GM12878 (cell line): Measurements from ENCODE around the gene VPS25. TPM values are rescaled to one million over a fixed set of nuclear protein-coding genes. Genes with fewer than 3 reads are reported as not detected.

Source experiments
- ATAC-seq: fragments of 200-7000 bp; cut with Tn5 transposase; 3 replicates; pipeline ENCODE4 v1.9.1; 2020; ENCODE audit warnings: mild to moderate bottlenecking, moderate library complexity
- BruUV-seq: library from RNA; stranded (reverse); fragments of 400-500 nt; replicated peaks from 2 replicates; lab custom pipeline; 2021; lab: Mats Ljungman, UMichigan
- CTCF ChIA-PET: fragments of 300-600 bp; sonication (Branson Sonifier 250); formaldehyde crosslinking; extraction: SDS; loops from one replicate; lab custom pipeline; 2021; ENCODE audit warnings: inconsistent platforms; lab: Yijun Ruan, JAX
- POLR2A ChIA-PET: fragments of 350-600 bp; formaldehyde crosslinking; extraction: SDS; loops from one replicate; lab custom pipeline; 2021; ENCODE audit warnings: inconsistent platforms; lab: Charles Lee
- RAD21 ChIA-PET: fragments of 300-600 bp; sonication (Branson Sonifier 250); formaldehyde crosslinking; loops from one replicate; lab custom pipeline; 2023; ENCODE audit warnings: antibody characterized with exemption; ENCODE audit not compliant: unreplicated experiment; lab: Charles Lee
- SMC1A ChIA-PET: fragments of 300-600 bp; sonication (Branson Sonifier 250); formaldehyde crosslinking; loops from one replicate; lab custom pipeline; 2023; ENCODE audit not compliant: unreplicated experiment, uncharacterized antibody; lab: Charles Lee
- DNase-seq: peaks from one replicate; pipeline ENCODE4 v3.0.0-alpha.2; 2011; ENCODE audit warnings: low read depth, low spot score
- FAIRE-seq: peaks from 3 replicates; lab custom pipeline; 2011; peaks lifted over from hg19 to GRCh38; lab: Jason Lieb, UNC
- H2AFZ ChIP-seq: 2 replicates; pipeline ENCODE4 v1.6.0; 2011; ENCODE audit warnings: low read depth, low read length, control low read depth; ENCODE audit not compliant: control insufficient read depth
- H3K27ac ChIP-seq: 2 replicates; pipeline ENCODE4 v1.5.1; 2011; ENCODE audit warnings: control low read depth; ENCODE audit not compliant: control insufficient read depth, insufficient read depth
- H3K27me3 ChIP-seq, 2 experiments: replicated peaks in 1 of 2; 2 replicates each; pipeline versions ENCODE4 v1.6.0 to v1.6.1; 2011; ENCODE audit warnings: low read length in 1 of 2; ENCODE audit not compliant: control insufficient read depth in 2 of 2, insufficient read depth in 2 of 2
- H3K36me3 ChIP-seq, 2 experiments: 2 replicates each; pipeline ENCODE4 v1.5.1; 2011; ENCODE audit warnings: low read length in 1 of 2; ENCODE audit not compliant: control insufficient read depth in 2 of 2, insufficient read depth in 2 of 2
- H3K4me1 ChIP-seq: 2 replicates; pipeline ENCODE4 v1.6.1; 2011; ENCODE audit warnings: mild to moderate bottlenecking, low read length, moderate library complexity, mixed read lengths; ENCODE audit not compliant: control insufficient read depth, insufficient read depth
- H3K4me2 ChIP-seq: 2 replicates; pipeline ENCODE4 v1.6.0; 2011; ENCODE audit warnings: control low read depth; ENCODE audit not compliant: control insufficient read depth, insufficient read depth
- H3K4me3 ChIP-seq: fragments of 200-600 bp; sonication (generic); 2 replicates; pipeline ENCODE4 v1.5.1; 2016
- H3K79me2 ChIP-seq: 2 replicates; pipeline ENCODE4 v1.6.0; 2011; ENCODE audit warnings: low read length; ENCODE audit not compliant: control insufficient read depth, insufficient read depth
- H3K9ac ChIP-seq: 2 replicates; pipeline ENCODE4 v1.8.0; 2011; ENCODE audit warnings: low read length, control low read depth, mixed read lengths; ENCODE audit not compliant: control insufficient read depth, insufficient read depth
- H3K9me3 ChIP-seq: replicated peaks from 3 replicates; pipeline ENCODE4 v1.5.1; 2011; ENCODE audit warnings: mild to moderate bottlenecking, low read length; ENCODE audit not compliant: control insufficient read depth, insufficient read depth
- H4K20me1 ChIP-seq: 2 replicates; pipeline ENCODE4 v1.6.0; 2011; ENCODE audit not compliant: control insufficient read depth, insufficient read depth
- ATF7 ChIP-seq: fragments of 450-650 bp; IDR thresholded peaks from 2 replicates; pipeline ENCODE4 v1.6.1; 2016; ENCODE audit warnings: low read depth, mild to moderate bottlenecking
- HDAC2 ChIP-seq: fragments of 200-600 bp; sonication (generic); IDR thresholded peaks from 2 replicates; pipeline ENCODE4 v1.6.1; 2017
- NFIC ChIP-seq: IDR thresholded peaks from 2 replicates; pipeline ENCODE4 v1.6.1; 2012; ENCODE audit warnings: low read depth, mild to moderate bottlenecking, inconsistent platforms, low read length, moderate library complexity
- NR2C2 ChIP-seq: IDR thresholded peaks from 2 replicates; pipeline ENCODE4 v1.6.1; 2011; ENCODE audit warnings: borderline replicate concordance, low read depth; ENCODE audit not compliant: control insufficient read depth, insufficient read length
- RB1 ChIP-seq: fragments of 450-650 bp; formaldehyde crosslinking; IDR thresholded peaks from 2 replicates; pipeline ENCODE4 v1.6.1; 2017; ENCODE audit warnings: mild to moderate bottlenecking, borderline replicate concordance
- SMAD5 ChIP-seq: IDR thresholded peaks from 2 replicates; pipeline ENCODE4 v1.6.1; 2016; ENCODE audit warnings: antibody characterized with exemption, low read depth
- SP1 ChIP-seq: IDR thresholded peaks from one replicate; pipeline ENCODE4 v1.6.1; 2011; ENCODE audit warnings: low read depth, low read length
- STAT1 ChIP-seq: fragments of 450-650 bp; conservative IDR thresholded peaks from 2 replicates; pipeline ENCODE4 v1.6.1; 2014; ENCODE audit warnings: antibody characterized with exemption, mild to moderate bottlenecking
- SUZ12 ChIP-seq: fragments of 200-600 bp; sonication (generic); IDR thresholded peaks from one replicate; pipeline ENCODE4 v1.6.1; 2018; ENCODE audit warnings: antibody characterized with exemption, mild to moderate bottlenecking; ENCODE audit not compliant: unreplicated experiment
- TAF1 ChIP-seq: IDR thresholded peaks from 2 replicates; pipeline ENCODE4 v1.6.1; 2011; ENCODE audit warnings: mild to moderate bottlenecking, low read depth, low read length, borderline replicate concordance
- ZNF207 ChIP-seq: fragments of 450-650 bp; IDR thresholded peaks from 2 replicates; pipeline ENCODE4 v1.6.1; 2014; ENCODE audit warnings: antibody characterized with exemption, mild to moderate bottlenecking, borderline replicate concordance
- WGBS: methylation state at CpG from one replicate; pipeline ENCODE4 v1.1.6; 2016; ENCODE audit warnings: low lambda C conversion rate; ENCODE audit not compliant: insufficient replicate concordance, insufficient coverage; ENCODE audit errors: missing lambda C conversion rate; 5-methylcytosine and 5-hydroxymethylcytosine counted together
- in situ Hi-C: fragments of 300-500 bp; cut with MboI; formaldehyde crosslinking; loops from 9 replicates; pipeline ENCODE4 v1.14.3; 2018; ENCODE audit warnings: mixed read lengths
- intact Hi-C: fragments of 100-400 bp; cut with micrococcal nuclease; formaldehyde crosslinking; loops from one replicate; pipeline ENCODE4 v1.14.2; 2022; ENCODE audit not compliant: unreplicated experiment
- polyA plus RNA-seq, 11 experiments: library from polyadenylated mRNA; depleted of rRNA in 4 of 11; unstranded in 6 of 11; stranded (reverse) in 5 of 11; fragments of >200 nt; fragmentation: Nextera tagmentation in 4 of 11; fragmentation: Illumina TruSeq in 1 of 11; extraction: Ambion mirVana in 4 of 11; extraction: Trizol in 1 of 11; gene quantifications; 1 replicate in 1 of 11; 2 replicates in 10 of 11; pipeline versions ENCODE4 v1.2.1 to v1.2.3, GENCODE V29; 2011 to 2016; ENCODE audit warnings: inconsistent platforms in 2 of 11, missing spikeins in 2 of 11, low read depth in 1 of 11
- total RNA-seq, 4 experiments: library from RNA; depleted of rRNA in 3 of 4; stranded (reverse); fragments of >200 nt in 3 of 4; fragmentation: Illumina TruSeq in 1 of 4; extraction: Trizol in 1 of 4; gene quantifications; 2 replicates each; pipeline versions ENCODE4 v1.2.1 to v1.2.3, GENCODE V29; 2013 to 2021

The VPS25 gene
- total and polyA plus RNA-seq, 10 of the 15 experiments (the other 5 are each of a cell fraction or from before 2014, with no cell fraction given): 92.7 to 185 (median 136) TPM

GRCh38 chr17:42778570-42778969 lies 5.3 kb downstream of the VPS25 start:
- Histone ChIP-seq H3K9ac (no peak overlapping the region), H3K27ac (no peak overlapping the region), H3K36me3 (peaks cover 5 to 7% of the 10 kb centered on the region in 2 experiments; a peak in 3 of 4 replicates), H3K9me3 (no peaks in the 10 kb centered on the region), H3K4me3 (no peak overlapping the region), H3K4me2 (no peak overlapping the region), H3K4me1 (peaks cover 21% of the 10 kb centered on the region), H3K79me2 (peaks cover 6% of the 10 kb centered on the region)
- DNase-seq (no peak), ATAC-seq (no peak)
- intact Hi-C loops (no loop called here), in situ Hi-C loops (no loop called here)
- no TSS peak for BruUV-seq
- ChIA-PET RAD21 (no interaction called here), POLR2A (no interaction called here)
- TF ChIP-seq SP1 (no peak), RB1 (no peak), ATF7 (no peak), NFIC (no peak), TAF1 (no peak), STAT1 (no peak), SUZ12 (no peak), NR2C2 (no peak), HDAC2 (no peak), ZNF207 (no peak), SMAD5 (no peak)
- TF ChIP-seq, all 136 proteins: peak for 0
- peaks cover 0 to 7% of the 10 kb centered on the region in 2 experiments; a peak in 1 of 4 replicates for H3K27me3 ChIP-seq
- no peaks in the 10 kb centered on the region; the same call in 1 of the 2 replicates for H4K20me1 ChIP-seq
- no peak overlapping the region for H2AFZ ChIP-seq
- SMC1A ChIA-PET: interaction anchor here (0.6 kb wide), 1 partner anchor 133 kb away, joined by 3 read pairs; no protein-coding TSS in a partner anchor
- CTCF ChIA-PET: interaction anchor here (0.6 to 2.2 kb wide), 3 partner anchors 15 to 75 kb away, joined by 3 to 8 read pairs (median 7); partner anchors contain the start of gene BECN1
- 87% methylated on average over 5 of the region's 5 CpGs for WGBS
- no peak for FAIRE-seq
